Stimulated activated CD4-positive, alpha-beta T cell treated with anti-CD3 and anti-CD28 coated beads, Interleukin-15, amount 100 ng/mL, for 48 hours (primary cell): Measurements from ENCODE around the gene BEGAIN.

Experiments used
- DNase-seq, 2 donors: peaks; one replicate each; pipeline ENCODE4 v3.0.0-alpha.2; 2020; ENCODE audit warnings: low read depth in 2 of 2

BEGAIN gene

DNA sequence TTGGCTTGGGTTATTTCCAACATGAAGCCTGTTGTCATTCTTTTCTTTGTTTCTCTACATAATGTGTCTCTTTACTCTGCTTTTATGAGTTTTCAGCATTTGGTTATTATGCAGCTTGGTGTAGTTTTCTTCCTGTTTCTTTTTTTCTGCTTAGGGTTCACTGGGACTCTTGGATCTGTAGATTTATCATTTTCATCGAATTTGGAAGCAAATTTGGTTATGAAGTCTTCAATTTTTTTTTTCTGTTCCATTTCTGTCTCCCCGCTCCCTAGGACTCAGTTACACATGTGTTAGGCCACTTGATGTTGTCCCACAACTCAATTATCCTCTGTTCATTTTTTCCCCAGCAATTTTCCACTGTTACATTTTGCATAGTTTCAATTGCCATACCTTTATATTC lies 13.8 kb upstream of the BEGAIN start:
- DNase-seq, result no peak

DNA sequence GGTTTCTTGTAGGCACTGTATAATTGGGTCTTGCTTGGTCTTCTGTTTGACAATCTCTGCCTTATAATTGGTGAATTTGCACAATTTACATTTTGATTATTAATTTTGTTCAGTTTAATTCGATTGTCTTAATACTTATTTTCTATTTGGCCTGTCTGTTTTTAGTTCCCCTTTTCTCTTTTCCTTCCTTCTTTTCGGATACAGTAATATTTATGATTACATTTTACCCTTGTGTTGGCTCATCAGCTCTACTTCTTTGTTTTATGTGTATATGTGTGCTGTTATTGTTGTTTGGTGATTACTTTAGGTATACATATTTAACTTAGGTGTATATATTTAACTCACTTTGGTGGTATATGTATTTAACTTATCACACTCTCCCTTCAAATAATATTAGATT lies 12.8 kb upstream of the BEGAIN start:
- DNase-seq, result no peak

DNA sequence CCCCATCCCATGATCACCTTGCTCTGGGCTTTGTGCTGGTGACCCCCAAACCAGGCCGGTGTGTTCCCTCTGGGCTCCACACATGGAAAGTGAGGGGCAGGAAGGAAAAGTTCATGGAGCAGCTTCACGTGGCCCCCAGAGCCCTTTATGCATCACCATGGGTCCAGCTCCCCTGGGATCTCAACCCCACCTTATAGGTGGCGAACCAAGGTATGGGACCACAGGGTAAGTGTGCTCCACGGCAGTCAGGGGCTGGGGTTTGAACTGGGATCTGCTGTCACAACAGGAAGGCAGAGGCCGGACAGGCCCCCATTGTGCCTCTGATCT lies 7.4 kb upstream of the BEGAIN start:
- DNase-seq, result no peak

DNA sequence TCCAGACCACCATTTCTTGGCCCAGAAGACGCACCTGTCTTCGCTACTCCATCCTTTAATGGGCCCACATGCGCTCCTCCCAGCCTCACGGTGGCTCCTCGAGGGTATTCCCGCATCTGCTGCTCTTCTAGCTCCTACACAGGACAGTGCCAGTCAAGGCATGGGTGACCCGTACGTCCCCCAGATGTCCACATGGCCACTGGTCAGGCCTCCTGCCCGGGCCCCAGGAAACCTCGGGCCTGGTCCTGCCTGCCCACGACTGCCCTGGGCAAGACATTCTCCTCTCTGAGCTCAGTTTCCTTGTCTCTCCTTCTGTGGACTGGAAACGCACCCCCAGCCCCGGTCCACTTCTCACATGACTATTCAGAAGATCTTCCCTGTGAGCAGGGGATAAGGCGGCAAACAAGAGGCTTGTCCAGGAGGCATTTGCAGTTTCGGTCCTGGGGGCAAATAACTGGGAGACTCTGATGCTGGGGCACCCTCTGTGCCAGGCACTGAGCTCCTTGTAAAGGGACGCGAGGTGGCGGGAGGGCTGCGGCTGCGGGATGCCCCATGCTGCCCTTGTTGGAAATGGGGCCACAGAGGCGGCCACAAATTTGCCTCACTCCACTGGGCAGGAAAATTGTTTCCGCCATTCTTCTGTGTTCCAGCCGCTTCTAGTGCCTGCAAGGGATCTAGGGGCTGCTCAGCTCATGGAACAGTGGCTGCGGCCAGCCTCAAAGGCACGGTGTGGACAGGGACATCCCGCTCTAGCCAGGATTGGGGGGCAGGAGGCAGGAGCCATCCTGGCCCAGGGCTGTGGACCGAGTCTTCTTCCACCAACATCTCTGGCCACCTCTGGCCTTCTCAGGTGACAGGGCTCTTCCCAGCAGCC lies 6.8 kb upstream of the BEGAIN start:
- no peak for DNase-seq

DNA sequence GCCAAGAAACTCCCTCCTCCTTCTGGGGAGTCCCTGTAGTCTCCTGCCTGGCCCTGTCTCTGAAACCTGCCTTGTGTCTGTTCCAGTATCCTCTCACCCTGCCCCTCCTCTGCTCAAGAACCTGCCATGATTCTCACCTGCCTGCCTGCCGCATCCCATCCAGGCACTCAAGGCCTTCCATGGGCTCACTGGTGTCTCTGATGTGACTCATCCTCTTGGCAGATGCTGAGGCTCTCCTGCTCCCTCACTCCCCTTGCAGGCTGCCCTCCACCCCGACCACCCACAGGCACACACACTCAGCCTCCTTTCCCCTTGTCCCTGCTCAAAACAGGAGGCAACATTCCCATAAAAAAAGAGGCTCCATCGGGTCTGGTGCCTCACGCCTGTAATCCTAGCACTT lies 5.8 kb upstream of the BEGAIN start:
- no peak for DNase-seq

DNA sequence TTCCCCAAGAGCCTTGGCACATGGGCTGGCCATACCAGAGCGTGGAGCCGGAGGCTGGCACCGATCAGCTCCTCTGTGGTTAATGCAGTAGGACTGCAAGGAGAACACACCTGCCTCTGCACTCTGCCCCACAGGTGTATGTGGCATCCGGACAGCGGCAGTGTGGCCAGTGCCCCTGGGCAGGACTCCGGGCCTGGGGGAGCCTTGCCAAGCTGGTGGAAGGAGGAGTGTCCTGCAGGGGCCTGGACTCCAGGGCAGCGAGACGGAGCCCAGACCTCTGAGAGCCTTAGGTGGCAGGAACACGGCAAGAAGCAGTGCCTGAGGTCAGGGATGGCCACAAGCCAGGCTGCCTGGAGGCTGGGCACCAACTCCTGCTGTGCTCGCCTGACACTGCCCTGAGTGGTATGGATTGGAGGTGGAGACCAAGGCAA lies 5.3 kb upstream of the BEGAIN start:
- DNase-seq, result no peak

DNA sequence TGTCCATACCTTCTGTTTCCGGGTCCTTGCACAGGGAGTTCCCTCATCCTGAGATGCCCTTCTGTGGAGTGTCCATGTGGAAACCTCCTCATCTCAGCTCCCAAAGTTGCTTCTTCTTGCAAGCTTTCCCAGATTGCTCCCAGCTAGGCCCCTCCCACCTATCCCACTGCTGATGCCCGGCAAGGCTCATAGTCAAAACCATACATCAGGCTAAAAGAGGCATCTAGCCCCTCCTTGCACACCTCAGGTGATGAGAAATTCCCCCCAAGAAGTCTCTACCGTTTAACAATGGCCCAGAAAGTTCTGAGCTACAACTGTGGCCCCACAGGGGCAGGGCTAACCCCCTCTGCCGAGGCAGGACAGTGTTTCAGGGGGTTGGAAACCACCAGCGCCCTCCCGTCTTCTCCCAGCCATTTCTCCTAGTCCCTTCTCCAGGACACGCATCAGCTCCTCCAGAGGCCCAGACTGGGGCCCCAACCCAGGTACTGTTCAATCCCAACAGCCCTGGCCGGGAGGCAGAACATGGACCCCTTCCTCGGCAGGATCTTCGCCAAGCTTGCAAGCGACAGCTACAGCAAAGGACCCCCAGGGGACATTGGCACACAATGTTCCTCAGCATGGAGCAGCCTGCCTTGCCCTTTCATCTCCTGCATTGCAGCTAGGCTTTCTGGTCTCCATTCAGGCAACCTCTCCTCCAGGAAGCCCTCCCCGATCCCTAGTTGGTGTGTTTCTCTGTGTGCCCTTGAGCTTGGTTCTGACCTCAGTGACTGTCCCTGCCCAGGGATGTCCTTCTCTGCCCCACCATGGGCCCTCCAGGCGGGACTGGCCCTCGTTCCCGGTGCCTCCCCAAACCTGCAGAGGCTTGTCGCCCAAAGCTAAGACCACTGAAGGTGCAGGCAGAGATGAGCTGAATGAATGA lies 4.5 kb upstream of the BEGAIN start:
- no peak for DNase-seq

DNA sequence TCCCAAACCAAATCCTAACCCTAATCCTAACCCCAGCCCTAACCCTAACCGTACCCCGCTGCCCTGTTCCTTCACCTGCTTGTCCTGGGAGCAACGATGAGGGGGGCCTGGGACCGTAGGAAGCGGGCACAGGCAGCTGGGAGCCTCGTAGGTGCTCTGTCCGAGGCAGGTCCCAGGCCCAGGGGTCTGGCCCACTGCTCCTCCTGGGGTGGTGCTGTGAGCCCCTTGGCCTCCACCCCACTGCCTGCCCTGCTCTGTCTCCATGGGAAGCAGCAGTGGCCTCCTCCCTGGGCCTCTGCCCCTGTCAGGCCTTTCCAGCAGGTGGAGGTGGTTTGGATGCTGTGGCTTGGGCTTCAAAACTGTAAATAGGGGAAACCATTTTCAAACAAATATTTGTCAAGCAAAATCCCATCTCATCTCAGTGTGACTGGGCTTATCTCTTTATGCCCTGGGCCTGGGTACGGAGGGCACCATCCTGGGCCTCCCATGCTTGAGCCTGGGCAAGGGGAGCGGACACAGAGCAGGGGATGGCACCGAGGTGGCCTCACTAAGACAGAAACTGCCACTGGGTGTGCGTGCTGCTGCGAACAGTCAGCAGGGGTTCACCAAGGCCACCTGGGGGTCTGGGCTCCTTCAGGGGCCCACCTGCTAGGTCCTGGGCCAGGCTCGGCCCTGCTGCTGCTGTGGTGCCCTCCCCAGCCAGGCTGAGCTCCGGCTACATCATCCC lies 3.7 kb upstream of the BEGAIN start:
- no peak for DNase-seq

DNA sequence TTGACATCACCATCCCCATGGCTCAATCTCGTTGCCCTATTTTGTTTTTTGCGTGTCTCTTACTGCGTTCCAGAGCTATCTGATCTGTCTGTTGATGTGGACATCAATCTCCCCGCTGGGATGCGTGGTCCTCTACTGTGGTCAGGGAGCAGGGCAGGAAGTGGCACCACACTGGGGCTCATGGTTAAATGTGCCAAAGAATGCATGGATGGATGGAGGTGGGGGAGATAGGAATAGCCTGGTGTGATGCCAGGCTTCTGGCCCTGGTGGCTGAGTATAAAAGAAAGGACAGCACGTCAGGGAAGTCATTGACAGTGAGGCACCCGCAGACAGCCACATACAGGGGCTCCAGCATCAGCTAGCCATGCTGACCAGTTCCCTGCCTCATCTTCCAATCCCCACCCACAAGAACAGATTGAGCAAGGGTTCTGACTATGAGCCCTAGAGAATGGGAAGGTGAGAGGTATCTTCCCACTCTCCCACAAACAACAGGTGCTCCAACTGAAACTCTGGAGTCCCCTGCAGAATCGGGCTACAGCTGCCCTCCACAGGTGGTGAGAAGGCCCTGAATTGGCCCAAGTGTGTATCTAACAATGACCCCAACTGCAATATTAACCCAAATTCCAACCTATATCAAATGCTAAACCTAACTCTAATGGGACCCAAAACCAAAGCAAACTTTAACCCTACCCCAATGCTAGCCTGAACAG lies 2.7 kb upstream of the BEGAIN start:
- DNase-seq, result no peak

DNA sequence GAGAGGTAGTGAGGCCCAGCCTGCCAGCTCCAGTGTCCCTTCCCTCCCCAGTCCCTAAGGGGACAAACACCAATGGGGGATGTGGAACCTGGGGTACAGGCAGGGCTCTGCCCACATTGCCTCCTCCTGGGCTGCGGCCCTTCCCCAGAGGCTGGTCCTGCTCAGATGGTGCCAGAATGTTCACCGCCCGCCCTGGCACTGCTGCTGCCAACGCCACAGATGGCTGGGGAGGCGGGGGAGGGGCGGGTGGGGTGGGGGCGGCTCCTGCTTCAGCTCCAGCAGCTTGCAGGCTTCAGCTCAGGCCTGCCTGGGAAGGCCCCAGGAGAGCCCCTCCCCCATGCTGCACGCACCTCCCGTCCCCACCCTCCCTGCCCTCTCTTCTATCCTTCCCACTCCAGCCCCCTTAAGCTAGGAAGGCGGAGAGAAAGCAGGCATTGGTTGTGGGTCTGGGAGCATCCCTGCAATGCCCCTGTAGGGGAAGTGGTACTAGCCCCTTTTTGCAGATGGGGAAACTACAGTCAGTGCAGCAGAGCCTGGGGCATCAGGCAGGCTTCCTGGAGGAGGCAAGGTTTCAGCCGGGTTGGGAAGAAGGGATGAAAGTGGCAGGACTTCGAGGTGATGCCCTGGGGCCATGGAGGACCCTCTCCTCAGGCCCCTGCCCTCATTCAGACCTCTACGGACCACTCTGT lies 2.0 kb upstream of the BEGAIN start:
- DNase-seq, result no peak

DNA sequence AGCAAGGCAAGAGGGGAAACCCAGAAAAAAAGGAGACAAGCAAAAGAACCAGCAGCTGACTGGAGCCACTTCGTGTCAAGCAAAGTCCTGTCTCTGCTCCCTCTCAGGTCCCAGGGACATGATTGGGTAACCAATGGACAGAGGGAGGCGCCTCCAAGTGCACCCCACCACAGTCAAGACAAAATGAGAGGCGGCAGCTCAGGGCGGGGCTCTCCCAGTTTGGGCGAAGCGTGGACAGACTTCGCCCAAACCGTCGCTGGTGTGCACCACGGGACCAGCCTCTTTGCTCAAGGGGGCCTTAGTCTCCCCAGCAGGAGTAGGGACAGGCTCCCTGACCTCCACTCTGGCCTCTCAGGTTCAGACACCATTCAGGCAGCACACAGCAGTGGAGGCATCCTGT lies 1.5 kb upstream of the BEGAIN start:
- no peak for DNase-seq

DNA sequence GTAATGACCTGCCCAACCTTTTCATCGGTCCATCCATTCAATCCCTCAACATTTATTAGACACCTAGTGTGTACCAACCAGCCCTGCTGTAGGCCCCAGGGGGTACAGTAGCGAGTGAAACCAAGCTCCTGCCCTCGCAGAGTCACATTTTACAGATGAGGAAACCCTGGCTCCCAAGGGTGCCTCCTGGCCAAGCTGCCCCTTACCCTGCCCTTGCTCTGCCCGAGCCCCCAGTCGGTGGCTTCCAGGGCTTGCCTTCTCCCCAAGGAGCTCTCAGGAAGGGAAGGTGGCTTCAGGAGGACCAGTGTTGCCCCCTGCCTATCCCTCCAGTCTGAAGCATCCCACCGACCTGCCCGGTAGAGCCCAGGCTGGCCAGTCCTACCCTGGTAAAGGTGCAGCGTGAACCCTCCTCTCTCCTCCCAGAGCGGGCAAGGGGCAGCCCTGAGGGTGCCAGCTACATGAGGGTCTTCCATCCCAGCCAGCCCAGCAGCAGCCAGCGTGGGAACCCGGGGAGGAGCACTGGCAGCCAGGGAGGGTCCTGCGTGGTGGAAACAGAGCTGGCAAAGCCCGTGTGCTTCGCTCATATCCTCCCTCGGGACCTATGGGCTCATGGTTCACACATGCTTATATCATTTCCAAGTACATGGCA lies 670 bp upstream of the BEGAIN start:
- DNase-seq, result no peak

DNA sequence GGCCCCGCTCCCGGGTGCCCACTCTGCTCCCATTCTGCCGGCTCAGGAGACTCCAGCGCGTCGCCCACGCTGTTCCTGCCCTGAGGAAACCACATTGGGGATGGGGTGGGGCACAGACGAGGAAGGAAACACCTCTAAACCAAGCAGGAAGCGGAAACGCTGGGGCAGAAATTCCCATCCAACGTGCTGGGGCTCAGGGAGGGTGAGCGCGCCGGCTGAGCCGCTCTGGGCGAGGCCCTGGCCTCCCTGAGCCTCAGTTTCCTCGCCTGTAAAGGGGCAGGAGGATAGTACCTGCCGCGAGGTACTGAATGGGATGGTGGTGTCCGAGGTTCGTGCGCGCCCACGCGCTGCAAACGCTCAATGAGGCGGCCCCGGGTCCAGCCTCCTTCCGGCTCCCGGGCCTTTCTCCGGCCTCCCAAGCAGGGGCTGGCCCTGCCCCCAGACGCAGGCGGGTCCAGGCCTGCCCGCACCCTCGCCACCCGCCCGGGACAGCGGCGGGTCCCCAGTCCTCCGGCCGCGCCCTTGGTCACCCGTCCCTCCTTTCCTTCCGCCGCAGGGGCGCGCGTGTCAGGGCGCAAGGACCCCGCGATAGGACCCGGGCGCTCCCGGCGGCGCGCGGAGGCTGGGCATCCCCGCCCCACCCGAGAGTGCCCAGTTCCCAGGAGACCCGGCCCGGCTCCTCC lies 673 bp downstream of the BEGAIN start:
- peak; percentile 22 to 23 for DNase-seq

DNA sequence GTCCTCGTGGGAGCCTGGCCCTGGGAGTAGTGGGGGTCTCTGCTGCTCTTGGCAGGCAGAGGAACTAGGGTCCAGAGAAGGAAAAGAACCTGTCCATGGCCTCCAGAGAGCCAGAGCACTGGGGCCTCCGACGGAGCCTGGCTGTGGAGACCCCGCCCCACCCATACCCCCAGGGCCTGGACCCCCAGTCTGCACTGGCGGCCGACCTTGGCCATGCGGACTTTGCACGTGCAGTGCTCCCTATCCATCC lies 1.1 kb downstream of the BEGAIN start:
- no peak for DNase-seq

DNA sequence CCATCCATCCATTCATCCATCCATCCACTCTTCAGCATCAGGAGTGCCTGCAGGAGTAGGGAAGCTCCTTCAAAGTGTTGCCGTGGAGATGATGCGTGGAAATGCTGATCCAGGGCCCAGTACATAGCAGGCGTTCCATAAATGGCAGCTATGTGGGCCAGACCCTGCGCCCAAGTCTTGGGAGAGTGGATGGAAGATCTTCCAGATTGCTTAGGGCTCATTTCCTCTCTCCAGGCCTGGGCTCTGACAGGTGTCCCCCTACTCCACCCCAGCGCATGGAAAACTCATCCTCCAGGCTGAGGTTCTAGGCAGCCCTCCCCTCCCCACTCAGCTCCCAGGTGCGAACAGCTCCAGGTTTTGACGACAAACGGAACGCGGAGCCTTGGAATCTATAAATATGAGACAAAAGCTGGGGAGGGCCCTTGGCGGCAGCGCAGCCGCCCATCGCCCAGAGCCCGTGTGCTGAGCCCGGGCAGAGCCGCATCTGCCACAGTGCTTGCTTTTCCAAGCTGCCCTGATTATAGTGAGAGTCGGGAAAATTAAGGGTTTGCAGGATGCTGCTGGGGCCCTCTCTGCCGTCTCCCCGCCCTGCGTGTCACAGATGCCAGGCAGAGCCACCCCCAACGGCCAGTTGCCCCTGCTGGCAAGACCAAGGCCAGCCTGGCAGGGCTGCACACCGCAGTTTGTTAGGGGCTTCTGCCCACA lies 1.6 kb downstream of the BEGAIN start:
- DNase-seq, result no peak

DNA sequence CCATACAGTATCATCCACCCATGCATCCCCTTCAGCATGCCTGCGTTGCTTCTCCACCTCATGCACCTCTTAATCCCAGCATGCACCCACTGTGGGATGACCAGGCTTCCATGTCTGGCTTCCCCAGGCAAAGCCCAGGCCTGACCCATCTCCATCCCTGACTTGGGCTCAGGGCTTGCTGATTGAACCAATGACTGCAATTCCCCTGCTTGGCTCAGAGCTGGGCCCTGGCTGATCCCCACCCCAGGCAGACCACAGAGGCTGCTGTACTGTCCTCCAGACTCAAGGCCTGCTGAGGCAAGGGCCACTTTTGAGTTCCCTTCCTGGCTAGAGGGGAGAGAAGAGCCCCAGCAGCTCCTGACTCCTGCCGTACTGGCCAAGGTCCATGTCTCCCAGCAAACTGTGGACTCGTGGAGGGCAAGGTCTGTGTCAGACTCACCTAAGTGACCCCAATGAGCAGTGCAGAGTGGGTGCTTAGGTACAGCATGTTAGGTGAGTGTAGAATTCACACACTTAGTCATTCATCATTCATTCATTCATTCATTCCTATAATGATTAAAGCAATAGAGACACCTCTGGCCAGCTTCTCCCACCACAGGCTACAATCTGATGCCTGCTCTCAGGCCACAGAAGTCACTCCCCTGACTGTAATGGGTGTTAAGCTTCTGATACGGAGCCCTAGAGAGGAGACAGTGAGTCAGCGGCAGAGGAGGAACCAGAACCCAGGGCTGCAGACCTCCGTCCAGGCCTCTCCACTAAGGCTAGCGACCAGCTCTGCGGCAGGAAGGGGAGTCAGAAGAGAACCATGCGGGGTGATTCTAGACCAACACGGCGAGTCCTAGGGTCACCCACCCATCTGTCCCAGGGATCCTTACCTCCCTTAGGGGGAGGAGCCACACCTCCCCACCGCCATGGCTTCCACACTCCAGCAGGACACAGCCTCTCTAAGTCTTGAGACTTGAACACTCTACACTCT lies 2.9 kb downstream of the BEGAIN start:
- DNase-seq, result no peak

DNA sequence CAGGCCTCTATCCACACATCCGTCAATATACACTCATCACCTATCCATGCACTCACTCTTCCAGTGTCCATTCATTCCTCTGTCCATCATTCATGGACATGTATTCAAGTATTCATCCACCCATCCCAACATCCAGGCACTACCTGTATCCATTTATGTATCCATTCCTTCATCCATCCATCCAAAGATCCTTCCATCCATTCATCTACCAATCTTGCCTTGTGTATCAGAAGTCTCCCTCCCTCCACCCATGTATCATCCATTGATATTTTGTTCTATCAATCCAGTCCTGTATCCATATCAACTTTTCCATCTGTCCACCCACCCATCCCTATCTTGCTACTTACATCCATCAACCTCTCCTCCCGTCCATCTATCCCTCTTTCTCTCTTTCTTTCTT lies 4.0 kb downstream of the BEGAIN start:
- DNase-seq, result no peak

DNA sequence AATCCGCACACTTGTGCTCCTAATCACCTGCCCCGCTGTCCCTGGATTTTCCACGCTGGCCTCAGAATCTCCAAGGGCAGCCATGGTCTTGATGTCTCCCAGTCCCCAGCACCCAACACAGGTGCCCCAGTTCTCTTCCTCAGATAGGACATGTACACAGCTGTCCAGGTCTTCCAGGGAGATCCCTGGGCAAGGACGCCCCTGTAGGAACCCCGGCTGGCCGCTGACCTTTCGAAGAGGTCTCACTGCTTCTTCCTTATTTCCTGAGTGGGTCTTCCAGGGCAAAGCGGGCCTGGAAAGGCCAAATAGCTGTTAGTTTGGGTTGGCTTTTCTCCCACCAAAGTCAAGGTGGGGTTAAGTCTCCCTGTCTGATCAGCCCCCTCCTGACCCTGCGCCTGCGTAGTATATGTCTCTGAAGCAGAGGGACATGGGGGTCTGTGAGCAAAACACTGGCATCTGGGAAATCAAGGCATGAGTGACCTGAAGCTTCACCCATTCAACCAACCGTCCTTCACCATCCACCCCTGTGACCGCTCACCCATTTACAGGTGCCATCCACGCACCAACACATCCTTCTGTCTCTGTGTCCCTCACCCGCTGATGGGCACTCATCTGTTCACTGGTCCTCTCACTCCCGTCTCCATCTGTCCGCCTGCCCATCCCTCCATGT lies 4.6 kb downstream of the BEGAIN start:
- DNase-seq, result no peak
